OCI-LY1 (cell line): ENCODE measurements around the gene ZAP70.

Source experiments
- H2AFZ ChIP-seq: fragments of 200-600 bp; sonication (generic), shearing (Covaris generic); 2 replicates; pipeline ENCODE4 v1.6.0; 2014; ENCODE audit warnings: antibody characterized with exemption, mild to moderate bottlenecking, low read length
- H3F3A ChIP-seq: fragments of 200-600 bp; sonication (generic), shearing (Covaris generic); 2 replicates; pipeline ENCODE4 v1.6.0; 2014; ENCODE audit warnings: mild to moderate bottlenecking, antibody characterized with exemption, low read length, moderate library complexity; ENCODE audit not compliant: insufficient read depth
- H3K27ac ChIP-seq: fragments of 200-600 bp; sonication (generic); 2 replicates; pipeline ENCODE4 v1.5.1; 2014; ENCODE audit warnings: low read length, mixed run types, mild to moderate bottlenecking, low read depth; ENCODE audit not compliant: poor library complexity, severe bottlenecking
- H3K27me3 ChIP-seq: fragments of 200-600 bp; sonication (generic); 2 replicates; pipeline ENCODE4 v1.6.0; 2014; ENCODE audit warnings: antibody characterized with exemption, mild to moderate bottlenecking, low read length, moderate library complexity; ENCODE audit not compliant: insufficient read depth
- H3K36me3 ChIP-seq: fragments of 200-600 bp; sonication (generic); 2 replicates; pipeline ENCODE4 v1.6.1; 2014; ENCODE audit warnings: mild to moderate bottlenecking, antibody characterized with exemption, low read length, moderate library complexity, mixed read lengths; ENCODE audit not compliant: insufficient read depth
- H3K4me1 ChIP-seq: fragments of 200-600 bp; sonication (generic); 2 replicates; pipeline ENCODE4 v1.5.1; 2014; ENCODE audit warnings: mild to moderate bottlenecking, low read length, moderate library complexity; ENCODE audit not compliant: insufficient read depth, severe bottlenecking
- H3K4me2 ChIP-seq: fragments of 200-600 bp; sonication (generic), shearing (Covaris generic); 2 replicates; pipeline ENCODE4 v1.6.1; 2014; ENCODE audit warnings: low read length
- H3K4me3 ChIP-seq: fragments of 200-600 bp; sonication (generic); 2 replicates; pipeline ENCODE4 v1.5.1; 2014; ENCODE audit warnings: low read length, low read depth, mild to moderate bottlenecking, mixed read lengths; ENCODE audit not compliant: poor library complexity, severe bottlenecking
- H3K79me2 ChIP-seq: fragments of 200-600 bp; shearing (Covaris generic); 2 replicates; pipeline ENCODE4 v1.6.1; 2016; ENCODE audit warnings: mixed run types, low read length, mixed read lengths; ENCODE audit not compliant: insufficient read depth
- H3K9ac ChIP-seq: fragments of 200-600 bp; sonication (generic), shearing (Covaris generic); 2 replicates; pipeline ENCODE4 v1.6.1; 2014; ENCODE audit warnings: mild to moderate bottlenecking, low read length, mixed read lengths
- H3K9me2 ChIP-seq: fragments of 200-600 bp; sonication (generic), shearing (Covaris generic); 2 replicates; pipeline ENCODE4 v1.6.1; 2014; ENCODE audit warnings: low read depth, mild to moderate bottlenecking, low read length, mixed read lengths
- H3K9me3 ChIP-seq: fragments of 200-600 bp; shearing (Covaris generic); 2 replicates; pipeline ENCODE4 v1.6.1; 2014; ENCODE audit warnings: low read length, mixed read lengths
- H4K20me1 ChIP-seq: fragments of 200-600 bp; sonication (generic), shearing (Covaris generic); 2 replicates; pipeline ENCODE4 v1.6.0; 2016; ENCODE audit warnings: mild to moderate bottlenecking, low read length; ENCODE audit not compliant: insufficient read depth
- CTCF ChIP-seq: fragments of 200-600 bp; sonication (generic), shearing (Covaris generic); IDR thresholded peaks from 2 replicates; pipeline ENCODE4 v1.5.1; 2017; ENCODE audit warnings: mild to moderate bottlenecking, antibody characterized with exemption, low read length, moderate library complexity, mixed read lengths
- EZH2 ChIP-seq: fragments of 200-600 bp; sonication (generic), shearing (Covaris generic); IDR thresholded peaks from 2 replicates; pipeline ENCODE4 v1.8.0; 2017; ENCODE audit warnings: borderline replicate concordance, mixed run types, mild to moderate bottlenecking, antibody characterized with exemption, low read length, moderate library complexity, mixed read lengths

ZAP70 gene

GRCh38 chr2:97695744-97696143 is 17.6 kb upstream of the ZAP70 start:
- no peaks in the 10 kb centered on the region for H3K79me2 ChIP-seq
- H2AFZ ChIP-seq: no peak overlapping the region
- no peaks in the 10 kb centered on the region for H3K36me3 ChIP-seq
- H4K20me1 ChIP-seq: no peaks in the 10 kb centered on the region
- no peak overlapping the region for H3K9ac ChIP-seq
- no peak for TF ChIP-seq EZH2
- TF ChIP-seq CTCF: no peak
- no peaks in the 10 kb centered on the region for H3K4me1 ChIP-seq
- H3K9me2 ChIP-seq: no peaks in the 10 kb centered on the region
- no peak overlapping the region for H3K27ac ChIP-seq
- no peaks in the 10 kb centered on the region for H3K9me3 ChIP-seq
- H3F3A ChIP-seq: no peaks in the 10 kb centered on the region
- no peak overlapping the region for H3K4me3 ChIP-seq
- no peak overlapping the region for H3K4me2 ChIP-seq
- H3K27me3 ChIP-seq: no peaks in the 10 kb centered on the region

- Histone ChIP-seq H3K4me3 (no peak overlapping the region), H3K4me1 (no peaks in the 10 kb centered on the region), H3K36me3 (no peaks in the 10 kb centered on the region), H3K9ac (no peak overlapping the region), H3K79me2 (no peaks in the 10 kb centered on the region), H3K27ac (no peak overlapping the region), H4K20me1 (no peaks in the 10 kb centered on the region), H2AFZ (no peak overlapping the region), H3K9me3 (no peaks in the 10 kb centered on the region), H3K27me3 (no peaks in the 10 kb centered on the region), H3F3A (no peaks in the 10 kb centered on the region), H3K4me2 (no peak overlapping the region), H3K9me2 (no peaks in the 10 kb centered on the region)
- no peak for TF ChIP-seq EZH2
- peak; percentile 94 for TF ChIP-seq CTCF
Measured at GRCh38 chr2:97697252-97698235, 15.8 kb upstream of the ZAP70 start.

- Histone ChIP-seq H3K27ac (no peak overlapping the region), H4K20me1 (no peaks in the 10 kb centered on the region), H3K79me2 (no peaks in the 10 kb centered on the region), H3K9me2 (no peaks in the 10 kb centered on the region), H3K4me1 (no peaks in the 10 kb centered on the region), H3K4me2 (no peak overlapping the region), H3K27me3 (no peaks in the 10 kb centered on the region), H2AFZ (no peak overlapping the region), H3F3A (no peaks in the 10 kb centered on the region), H3K36me3 (no peaks in the 10 kb centered on the region), H3K4me3 (no peak overlapping the region), H3K9me3 (no peaks in the 10 kb centered on the region), H3K9ac (no peak overlapping the region)
- no peak for TF ChIP-seq CTCF
- TF ChIP-seq EZH2: no peak
Measured at GRCh38 chr2:97698530-97698929, 14.8 kb upstream of the ZAP70 start.
